ENCODE results near the gene ANKRD17.

The ANKRD17 gene

DNA sequence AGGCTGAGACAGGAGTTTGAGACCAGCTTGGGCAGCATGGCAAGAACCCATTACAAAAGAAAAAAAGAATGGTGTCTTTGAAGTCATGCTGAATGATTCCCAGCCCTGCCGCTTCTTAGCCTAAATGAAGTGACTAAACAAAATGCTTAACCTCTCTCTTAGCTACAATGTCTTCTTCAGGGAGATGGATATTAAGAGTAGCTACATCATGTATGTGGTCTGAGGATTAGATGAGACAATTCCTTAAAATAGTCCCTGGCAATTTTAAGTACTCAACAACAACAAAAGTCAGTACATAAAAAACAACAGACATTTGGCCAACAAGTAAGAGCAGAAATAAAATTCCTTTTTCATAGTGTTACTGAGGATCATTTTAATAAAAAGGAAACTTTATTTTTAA, 124.8 kb downstream of the ANKRD17 start:
- no peak for DNase-seq (ENCODE audit: extremely low read depth in 1 of 2, low read depth in 1 of 2)

DNA sequence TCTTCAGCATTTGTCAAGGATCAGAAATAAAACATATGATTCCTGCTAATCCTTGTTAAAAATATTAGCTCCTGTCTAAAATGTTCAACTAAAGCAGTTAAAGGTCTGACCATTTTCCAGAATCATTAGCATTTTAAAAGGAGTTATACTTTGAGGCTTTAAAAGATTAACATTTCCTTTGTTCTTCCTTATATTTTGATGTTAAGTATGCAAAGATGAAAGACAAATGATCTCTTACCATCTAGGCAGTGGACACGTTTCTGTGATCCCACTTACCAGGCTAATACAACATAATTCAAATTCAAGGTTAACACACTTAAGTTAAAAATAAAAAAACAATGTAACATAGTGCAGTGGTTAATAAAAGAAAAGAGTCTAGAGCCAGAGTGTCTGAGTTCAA, 127.3 kb downstream of the ANKRD17 start:
- DNase-seq (ENCODE audit: extremely low read depth in 1 of 2, low read depth in 1 of 2): no peak

DNA sequence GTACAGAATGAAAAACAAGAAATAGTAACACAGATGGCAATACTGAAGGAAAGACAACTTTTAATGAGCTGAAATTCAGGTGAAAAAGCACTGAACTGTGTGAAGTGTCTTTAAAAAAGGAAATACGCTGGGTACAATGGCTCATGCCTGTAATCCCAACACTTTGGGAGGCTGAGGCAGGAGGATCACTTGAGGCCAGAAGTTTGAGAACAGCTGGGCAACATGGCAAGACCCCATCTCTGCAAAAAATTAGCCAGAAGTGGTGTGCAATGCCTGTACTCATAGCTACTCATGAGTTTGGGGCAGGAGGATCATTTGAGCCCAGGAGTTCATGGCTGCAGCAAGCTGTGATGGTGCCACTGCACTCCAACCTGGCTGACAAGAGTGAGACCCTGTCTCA, 129.3 kb downstream of the ANKRD17 start:
- DNase-seq (ENCODE audit: extremely low read depth in 1 of 2, low read depth in 1 of 2): no peak

DNA sequence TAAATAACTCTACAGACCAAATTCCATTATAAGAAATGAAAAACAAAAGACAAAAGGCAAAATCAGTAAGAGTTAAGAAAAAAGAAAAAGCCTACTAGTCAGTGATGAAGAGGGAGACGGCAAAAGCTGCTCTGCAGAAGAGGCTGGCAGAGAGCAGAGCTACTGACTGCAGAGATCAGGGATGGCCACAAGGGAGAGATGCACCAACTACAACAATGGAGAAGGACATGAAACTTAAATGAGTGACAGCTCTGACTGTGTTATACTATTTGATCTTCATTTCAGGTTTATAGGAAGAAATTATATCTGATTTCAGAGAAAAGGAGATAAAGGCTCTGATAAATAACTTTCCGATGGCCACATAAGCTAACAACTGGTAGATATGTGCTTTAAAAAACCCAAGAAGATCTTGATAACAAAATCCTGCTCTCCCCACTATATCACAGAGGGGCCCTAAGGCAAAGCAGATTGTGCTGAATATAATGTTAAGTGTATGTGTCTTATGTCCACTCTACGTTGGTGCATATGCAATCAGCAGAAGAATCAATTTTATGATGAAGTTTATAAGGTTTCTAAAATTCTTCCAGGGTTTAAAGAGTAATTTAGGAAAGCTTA, 130.7 kb downstream of the ANKRD17 start:
- DNase-seq (ENCODE audit: extremely low read depth in 1 of 2, low read depth in 1 of 2): no peak

DNA sequence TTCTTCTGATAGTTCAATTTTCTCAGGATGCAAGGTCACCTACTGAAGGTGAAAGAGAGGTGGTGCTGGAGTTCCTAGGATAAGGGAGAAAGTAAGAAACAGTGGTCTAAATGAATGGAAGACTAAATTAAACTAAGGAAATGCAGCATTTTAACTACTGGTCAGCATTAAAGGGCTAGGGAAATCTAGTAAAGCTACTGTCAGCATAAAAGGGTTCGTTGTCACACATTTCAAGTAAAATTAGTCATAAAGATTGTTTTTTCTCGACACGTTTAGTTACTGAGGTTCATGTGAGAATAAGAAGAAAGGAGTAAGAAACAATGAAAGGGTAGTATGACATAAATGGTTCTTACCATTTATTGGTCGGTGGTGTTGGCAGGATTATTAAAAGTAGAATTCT, 149.1 kb downstream of the ANKRD17 start:
- no peak for DNase-seq (ENCODE audit: extremely low read depth in 1 of 2, low read depth in 1 of 2)

DNA sequence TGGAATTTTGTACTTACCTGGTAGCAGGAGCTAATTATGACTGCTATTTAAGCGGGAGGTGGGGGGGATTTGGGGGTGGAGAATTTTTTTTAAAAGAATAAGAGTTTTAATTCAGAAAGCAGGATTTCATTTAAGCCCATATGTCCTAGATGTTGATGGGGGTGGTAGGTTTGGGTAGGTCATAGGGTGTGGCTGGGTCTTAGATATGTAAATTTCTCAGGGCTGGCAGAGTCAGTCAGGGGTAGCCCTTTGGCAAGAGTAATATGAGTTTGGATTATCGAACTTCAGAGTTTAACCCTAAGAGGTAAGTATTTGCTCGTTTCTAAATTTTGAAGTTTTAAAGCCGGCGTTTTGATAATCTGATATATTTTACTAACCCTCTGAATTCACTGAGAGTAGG, 153.9 kb downstream of the ANKRD17 start:
- DNase-seq (ENCODE audit: extremely low read depth in 1 of 2, low read depth in 1 of 2): no peak

DNA sequence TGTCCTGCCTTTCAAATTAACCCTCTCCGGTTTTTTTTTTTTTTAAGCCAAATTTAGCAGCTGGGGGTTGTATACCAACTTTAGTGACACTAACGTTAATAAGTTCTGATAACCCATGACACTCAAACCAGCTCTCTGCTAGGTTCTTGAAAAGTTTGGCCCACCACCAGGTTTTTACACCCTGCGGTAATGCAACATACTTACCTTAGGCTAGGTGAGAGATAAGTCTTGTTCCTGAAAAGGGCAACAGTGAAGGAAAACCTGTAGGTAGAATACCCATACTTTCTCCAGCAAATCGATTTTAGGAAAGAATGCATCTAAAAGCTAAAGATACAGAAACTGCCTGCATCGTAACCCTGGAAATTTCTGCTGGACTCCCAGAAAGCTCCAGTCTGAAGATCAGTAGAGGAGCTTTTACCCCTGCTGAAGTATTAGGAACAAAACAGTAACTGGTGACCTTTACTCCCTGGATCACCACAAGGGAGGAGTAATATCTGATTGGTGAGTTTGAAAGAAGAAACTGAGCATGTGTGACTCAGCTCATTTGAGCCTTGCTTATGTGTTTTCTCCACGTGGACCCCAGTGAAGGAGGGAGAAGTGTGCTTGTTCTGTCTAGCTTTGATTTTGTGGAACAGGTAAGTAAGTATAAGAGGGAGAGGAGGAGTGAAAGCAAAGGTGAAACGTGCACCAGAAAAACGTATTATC, 154.6 kb downstream of the ANKRD17 start:
- DNase-seq (ENCODE audit: extremely low read depth in 1 of 2, low read depth in 1 of 2): no peak

DNA sequence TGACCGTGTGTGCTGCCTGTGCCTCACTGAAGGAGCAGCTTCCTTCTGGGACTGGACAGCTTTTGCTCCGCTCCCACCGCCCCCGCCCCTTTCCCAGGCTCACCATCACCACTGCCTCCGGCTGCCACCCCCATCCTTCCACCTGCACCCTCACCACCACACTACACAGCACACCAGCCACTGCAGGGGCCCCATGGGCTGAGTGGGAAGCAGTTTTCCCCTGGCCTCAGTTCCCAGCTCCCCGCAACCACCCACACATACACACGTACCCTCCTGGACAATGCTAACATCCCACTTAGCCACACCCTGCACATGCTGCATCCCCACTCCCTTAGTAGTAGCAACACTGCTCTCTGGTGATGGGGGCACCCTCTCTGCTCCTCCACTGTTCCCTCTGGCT, 159.5 kb downstream of the ANKRD17 start:
- no peak for DNase-seq (ENCODE audit: extremely low read depth in 1 of 2, low read depth in 1 of 2)

DNA sequence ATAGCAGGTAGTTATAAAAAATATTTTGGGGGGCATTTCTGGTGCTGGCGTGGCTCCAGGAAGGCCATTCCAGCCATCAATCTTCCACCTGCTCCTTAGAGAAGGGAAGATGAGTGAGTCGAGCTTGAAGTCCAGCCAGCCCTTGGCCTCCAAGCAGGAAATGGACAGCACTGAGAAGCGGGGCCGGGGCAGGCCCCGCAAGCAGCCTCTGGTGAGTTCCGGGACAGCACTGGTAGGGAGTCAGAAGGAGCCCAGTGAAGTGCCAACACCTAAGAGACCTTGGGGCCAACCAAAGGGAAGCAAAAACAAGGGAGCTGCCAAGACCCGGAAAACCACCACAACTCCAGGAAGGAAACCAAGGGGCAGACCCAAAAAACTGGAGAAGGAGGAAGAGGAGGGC, 159.9 kb downstream of the ANKRD17 start:
- DNase-seq (ENCODE audit: extremely low read depth in 1 of 2, low read depth in 1 of 2): no peak

DNA sequence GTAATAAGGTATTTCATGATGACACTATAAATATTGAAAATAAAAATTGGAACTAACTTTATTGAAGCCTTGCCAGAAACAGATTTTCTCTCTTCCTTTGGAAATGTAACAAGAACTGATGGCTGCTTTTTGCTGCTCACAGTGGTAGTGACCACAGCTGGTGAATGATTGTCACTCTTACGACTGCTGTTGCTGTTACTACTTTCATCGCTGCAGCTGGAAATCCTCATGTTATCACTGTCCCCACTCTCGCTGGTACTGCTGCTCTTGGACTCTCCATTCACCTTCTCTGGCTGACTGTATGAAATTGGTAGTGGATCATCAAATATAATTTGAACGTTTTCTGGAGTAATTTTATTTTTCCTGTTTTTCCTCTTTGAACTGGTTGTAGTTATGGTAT, 160.6 kb downstream of the ANKRD17 start:
- no peak for DNase-seq (ENCODE audit: extremely low read depth in 1 of 2, low read depth in 1 of 2)

DNA sequence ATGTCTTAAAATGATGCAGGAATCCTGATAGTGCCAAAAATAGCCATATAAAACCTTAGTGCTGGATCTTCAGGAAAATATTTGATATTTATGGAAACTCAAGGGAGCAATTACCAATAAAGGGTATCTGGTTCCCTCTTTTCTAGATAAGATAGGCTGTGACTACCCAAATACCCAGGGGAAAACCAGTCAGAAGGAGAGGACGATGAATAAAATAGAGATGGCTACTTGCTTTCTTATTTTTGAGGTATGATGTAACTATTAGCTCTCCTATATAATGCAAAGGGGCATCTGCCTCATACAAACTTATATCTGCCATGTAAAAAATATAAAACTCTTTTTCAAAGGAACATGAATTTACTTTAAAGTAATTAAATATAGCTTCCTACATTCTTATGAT, 165.7 kb downstream of the ANKRD17 start:
- DNase-seq (ENCODE audit: extremely low read depth in 1 of 2, low read depth in 1 of 2): no peak

DNA sequence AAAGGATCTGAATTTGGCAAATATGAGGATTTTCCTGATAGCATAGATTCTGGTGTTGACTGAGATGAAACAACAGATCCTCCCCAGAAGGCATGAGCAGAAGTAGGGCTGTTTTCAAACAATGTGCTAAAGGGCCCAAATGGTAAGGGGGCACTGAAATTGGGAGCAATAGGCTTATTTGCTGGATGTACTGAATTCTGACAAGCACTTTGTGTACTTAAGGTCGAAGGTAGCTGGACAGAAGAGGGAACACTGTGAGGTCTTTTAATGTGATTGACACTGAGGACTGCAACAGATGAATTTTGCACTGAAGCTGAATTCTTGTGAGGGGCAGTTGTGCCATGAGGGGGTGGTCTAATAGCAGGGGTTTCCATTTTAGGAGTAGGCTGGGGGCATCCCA, 167.9 kb downstream of the ANKRD17 start:
- DNase-seq (ENCODE audit: extremely low read depth in 1 of 2, low read depth in 1 of 2): no peak

DNA sequence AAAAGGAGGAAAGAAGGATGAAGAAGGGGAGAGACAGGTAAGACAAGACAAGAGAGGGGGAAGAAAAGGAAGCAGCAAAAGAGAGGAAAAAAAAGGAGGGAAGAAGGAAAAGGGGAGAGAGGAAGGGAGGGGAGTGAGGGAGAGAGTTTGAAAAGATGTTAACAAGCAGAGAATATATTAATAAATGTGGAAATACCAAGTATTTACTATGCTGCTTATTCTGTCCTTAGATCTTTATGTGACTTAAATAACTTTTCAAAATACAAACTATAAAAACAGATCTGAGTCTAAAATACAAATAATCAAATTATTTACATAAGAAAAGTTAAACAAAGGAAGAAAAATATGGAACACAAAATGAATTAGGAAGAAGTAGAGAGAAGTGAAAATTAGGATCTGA, 170.7 kb downstream of the ANKRD17 start:
- no peak for DNase-seq (ENCODE audit: extremely low read depth in 1 of 2, low read depth in 1 of 2)

DNA sequence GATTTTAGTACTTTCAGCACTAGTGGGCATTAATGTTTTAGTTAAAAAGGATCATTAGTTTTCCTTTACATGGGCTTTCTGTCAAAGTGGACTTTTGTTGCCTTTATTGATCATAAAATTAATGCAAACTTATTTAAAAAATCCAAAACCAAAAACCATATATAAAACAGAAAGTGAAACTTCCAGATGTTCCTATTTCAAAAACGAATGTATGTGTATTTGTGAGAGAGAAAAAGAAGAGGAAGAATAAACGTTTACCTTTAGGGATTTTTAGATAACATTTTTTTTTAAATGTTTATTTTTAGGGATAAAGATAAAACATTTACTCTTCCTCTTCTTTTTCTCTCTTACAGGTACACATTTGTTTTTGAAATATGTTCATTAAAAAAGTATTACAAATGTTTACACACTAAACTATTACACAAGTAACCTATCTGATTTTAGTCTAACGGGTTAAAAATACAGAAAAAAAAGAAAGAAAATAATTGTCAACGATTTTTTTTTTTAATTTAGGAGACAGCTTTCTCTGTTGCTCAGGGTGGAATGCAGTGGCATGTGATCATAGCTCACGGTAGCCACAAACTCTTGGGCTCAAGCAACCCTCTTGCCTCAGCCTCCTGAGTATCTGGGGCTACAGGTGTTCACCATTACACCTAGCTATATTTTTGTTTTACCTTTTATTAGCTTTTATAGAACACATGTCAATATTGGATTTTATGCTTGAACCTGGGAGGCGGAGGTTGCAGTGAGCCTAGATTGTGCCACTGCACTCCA, 172.3 kb downstream of the ANKRD17 start:
- no peak for DNase-seq (ENCODE audit: extremely low read depth in 1 of 2, low read depth in 1 of 2)

DNA sequence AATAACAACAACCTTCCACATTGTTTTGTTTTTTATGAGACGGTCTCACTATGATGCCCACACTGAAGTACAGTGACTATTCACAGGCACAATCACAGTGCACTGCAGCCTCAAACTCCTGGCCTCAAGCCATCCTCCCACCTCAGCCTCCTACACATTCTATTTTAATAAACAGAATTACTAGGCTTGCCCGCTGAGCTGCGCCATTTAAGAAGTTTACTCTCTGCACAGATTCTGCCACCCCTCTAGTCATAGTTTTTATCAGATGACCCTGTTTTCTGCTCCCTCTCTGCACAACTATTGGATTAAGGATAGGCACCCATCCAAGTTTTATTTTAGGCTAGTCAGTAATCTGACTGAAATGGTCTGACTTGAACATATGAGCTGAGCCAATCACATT, 177.8 kb downstream of the ANKRD17 start:
- no peak for DNase-seq (ENCODE audit: extremely low read depth in 1 of 2, low read depth in 1 of 2)

DNA sequence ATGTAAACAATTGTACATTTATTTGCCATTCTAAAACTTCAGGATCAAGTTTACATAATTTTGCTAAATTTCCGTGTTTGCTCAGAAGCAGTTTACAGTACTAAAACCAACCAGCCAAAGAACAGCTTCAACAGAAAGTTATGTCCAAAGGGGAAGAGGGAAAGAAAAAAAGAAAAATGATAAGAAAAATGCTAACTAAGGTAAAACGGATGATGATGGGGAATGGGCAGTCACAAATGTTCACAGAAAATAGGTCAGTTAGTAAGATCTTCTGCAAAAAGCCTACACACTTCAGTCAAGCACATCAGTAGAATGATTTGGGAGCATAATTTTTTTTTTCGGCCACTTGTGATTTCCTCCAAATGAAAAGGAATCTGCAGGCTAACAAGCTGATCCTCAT, 182.8 kb downstream of the ANKRD17 start:
- no peak for DNase-seq (ENCODE audit: extremely low read depth in 1 of 2, low read depth in 1 of 2)

DNA sequence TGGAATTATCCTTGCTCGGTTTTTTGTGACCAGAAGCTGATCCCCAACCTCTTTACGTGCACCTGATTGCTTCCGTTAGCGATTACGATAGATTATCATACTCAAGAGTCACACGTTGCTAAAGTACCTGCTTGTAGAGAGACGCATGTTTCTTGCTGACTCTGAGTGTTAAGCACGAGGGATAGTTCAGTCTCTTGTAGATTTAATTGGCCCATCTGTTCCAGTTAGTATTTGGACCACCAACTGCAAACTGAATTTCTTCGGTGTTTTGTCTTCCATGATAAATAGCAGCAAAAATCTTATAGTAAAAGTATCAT, 188.6 kb downstream of the ANKRD17 start:
- no peak for DNase-seq (ENCODE audit: extremely low read depth in 1 of 2, low read depth in 1 of 2)

DNA sequence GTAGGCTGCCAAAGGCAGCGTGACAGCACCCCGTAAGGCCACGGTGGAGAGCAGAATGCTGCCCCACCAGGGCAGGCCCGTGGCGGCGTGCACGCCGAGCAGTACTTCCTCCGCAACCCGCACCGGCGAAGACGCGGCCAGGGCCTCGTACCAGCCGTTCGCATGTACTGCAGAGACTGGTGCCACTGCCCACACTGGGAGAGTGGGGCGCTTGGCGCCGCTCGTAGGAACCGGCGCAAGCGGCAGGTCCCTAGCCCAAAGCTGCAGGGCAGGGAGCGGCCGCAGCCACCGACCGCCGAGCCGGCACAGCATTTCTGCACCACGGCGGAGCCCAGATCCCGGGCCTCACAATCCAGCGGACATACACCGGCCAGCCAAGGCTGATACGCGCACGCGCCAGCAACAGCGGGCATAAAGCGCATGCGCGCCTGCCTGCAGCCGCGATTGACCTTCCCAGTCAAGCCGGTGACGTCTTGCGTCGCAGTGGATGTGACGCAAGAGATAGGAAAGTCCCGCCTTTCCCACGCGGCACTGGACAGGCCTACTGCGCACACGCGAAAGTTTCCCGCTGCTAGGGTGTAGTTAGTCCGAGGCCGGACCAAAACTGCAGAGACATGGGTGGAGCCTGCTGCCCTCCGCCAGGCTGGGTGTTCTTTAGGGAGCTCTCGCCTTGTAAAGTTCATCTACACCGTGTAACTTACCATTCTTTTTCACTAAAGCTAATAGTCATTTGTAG, 189.1 kb downstream of the ANKRD17 start, which contains the start of gene COX18:
COX18 (minus strand) TSS at position 379 of the 736 bp plus-strand sequence; CDS start at position 312, 67 bp downstream.
- DNase-seq (ENCODE audit: extremely low read depth in 1 of 2, low read depth in 1 of 2): peak; percentile 82 to 87

DNA sequence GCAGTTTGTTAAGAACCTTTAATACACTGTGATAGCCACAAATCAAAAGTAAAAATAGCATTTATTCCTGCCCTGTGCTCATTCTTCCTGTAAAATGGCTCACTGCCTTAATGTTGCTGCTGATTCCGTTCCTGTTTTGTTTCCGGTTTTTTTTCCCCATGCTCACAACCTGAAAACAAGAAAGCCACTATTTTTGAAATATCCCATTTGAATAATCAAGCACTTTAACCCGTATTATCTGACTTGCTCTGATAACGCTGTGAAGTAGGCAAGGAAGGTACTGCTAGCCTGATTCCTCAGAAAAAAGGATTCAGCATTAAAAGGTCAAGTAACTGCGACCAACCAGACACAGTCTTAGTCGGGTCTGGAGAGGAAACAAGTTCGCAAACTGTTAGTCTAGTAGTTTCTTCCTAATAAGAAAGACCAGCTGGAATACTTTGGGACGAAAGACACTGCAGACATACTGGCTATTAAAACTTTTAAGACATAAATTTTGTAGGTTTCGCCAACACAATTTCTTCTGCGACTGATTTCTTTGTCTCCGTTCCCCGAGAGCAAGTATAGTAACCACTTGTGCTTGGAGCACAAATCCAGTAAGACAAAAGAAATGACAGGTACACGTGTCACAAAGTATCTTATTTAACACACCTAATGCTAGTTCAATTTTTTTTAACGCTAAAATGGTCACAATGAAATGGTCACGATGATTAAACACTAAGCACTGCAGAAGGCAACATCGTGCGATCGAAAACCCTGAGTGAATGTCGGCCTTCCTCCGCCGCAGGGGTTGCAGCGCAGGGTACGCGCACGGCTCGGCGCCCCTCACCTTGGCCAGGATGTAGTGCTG, 189.9 kb downstream of the ANKRD17 start:
- DNase-seq (ENCODE audit: extremely low read depth in 1 of 2, low read depth in 1 of 2): no peak

DNA sequence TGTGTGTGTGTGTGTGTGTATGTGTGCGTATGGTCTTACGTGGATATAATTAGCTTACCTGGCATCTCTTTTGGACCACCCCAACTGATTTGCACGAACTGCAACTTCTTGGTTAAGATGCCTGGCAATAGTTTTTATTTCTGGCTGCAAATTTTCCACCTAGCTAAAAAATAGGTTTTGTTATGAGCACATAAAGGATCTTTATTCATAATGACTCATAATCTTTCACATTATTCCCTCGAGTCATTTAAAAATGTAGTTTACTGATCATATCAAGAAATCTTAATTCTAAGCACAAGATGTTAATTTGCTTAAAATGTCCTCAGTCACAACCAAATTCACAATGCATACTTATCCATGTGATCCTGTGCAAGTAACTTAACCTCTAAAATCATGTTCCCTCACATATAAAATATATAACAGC, 190.6 kb downstream of the ANKRD17 start:
- no peak for DNase-seq (ENCODE audit: extremely low read depth in 1 of 2, low read depth in 1 of 2)

DNA sequence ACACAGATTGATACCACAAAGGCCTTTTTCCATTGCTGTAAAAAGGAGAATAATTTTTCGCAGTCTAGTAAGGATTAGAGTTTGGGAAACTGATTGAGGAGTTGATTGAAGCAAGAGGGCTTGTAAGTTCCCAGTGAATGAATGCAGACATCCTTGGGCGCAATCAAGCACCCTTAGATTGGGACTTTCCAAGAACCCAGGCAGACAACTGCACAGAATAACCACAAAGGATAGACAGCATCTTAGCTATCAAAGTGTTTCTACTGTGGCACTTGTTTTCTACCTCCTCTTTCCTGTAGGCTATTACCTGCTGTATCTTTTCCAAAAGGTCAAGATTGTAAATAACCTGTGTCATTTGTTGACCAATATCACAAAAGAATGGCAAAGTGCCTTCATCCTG, 191.7 kb downstream of the ANKRD17 start:
- no peak for DNase-seq (ENCODE audit: extremely low read depth in 1 of 2, low read depth in 1 of 2)
